GM18873 (cell line): ENCODE results near the gene SLC22A5.

Experiments
- ATAC-seq: cut with Tn5 transposase; IDR thresholded peaks from one replicate; pipeline ENCODE4 v1.9.1; 2021; ENCODE audit warnings: mild to moderate bottlenecking, moderate library complexity, moderate number of reproducible peaks; ENCODE audit not compliant: unreplicated experiment, low FRiP score

The SLC22A5 gene

GRCh38 chr5:132425009-132425937, 55.8 kb downstream of the SLC22A5 start:
- no peak for ATAC-seq

GRCh38 chr5:132425975-132426524, 56.5 kb downstream of the SLC22A5 start:
- no peak for ATAC-seq

GRCh38 chr5:132426525-132427138, 57.1 kb downstream of the SLC22A5 start:
- ATAC-seq: peak; percentile 39

- ATAC-seq: no peak
Measured at GRCh38 chr5:132427281-132428146, 58.0 kb downstream of the SLC22A5 start.

GRCh38 chr5:132428147-132428482, 58.6 kb downstream of the SLC22A5 start:
- ATAC-seq: no peak

DNA sequence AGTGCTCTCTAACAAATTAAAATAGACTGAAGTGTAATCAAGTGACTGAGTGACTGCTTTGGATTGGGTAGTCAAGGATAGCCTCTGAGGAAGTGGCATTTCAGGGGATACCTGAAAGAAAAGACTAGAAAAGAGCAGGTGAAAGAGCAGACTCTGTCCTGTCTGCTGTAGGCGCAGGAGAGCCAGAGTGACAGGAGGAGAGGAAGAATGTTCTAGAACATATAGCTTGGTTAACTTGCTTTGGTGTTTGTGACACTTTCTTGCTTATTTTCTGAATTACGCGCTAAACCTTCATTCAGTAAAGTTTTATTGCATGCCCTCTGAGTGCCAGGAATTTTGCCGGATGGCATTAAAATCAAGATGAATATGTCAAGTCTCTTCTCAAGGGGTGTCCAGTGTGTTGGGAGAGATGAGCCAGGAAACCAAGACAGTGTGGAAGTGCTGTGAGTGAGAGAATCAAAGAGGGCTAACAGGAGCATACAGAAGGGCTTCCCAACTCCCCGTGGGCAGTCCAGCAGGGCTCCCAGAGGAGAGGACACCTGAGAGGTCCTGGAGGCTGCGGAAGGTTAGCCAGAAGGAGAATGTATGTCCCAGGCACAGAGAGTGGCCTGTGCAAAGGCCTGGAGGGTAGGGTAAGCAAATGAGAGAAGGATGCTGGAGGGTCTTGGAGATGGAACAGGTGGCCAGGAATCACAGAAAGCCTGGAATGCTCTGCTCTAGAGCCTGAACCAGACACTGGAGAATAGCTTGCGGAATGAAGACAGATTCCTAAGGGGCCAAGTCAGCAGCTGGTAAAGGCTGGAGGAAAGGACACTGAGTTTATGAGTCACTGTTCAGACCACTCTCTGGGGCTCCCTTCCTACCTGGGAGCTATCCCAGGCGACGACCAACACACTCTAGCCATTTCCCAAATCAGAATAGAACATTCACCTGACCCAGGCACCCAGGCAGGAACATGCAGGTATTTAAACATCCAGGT, 59.3 kb downstream of the SLC22A5 start:
- no peak for ATAC-seq

DNA sequence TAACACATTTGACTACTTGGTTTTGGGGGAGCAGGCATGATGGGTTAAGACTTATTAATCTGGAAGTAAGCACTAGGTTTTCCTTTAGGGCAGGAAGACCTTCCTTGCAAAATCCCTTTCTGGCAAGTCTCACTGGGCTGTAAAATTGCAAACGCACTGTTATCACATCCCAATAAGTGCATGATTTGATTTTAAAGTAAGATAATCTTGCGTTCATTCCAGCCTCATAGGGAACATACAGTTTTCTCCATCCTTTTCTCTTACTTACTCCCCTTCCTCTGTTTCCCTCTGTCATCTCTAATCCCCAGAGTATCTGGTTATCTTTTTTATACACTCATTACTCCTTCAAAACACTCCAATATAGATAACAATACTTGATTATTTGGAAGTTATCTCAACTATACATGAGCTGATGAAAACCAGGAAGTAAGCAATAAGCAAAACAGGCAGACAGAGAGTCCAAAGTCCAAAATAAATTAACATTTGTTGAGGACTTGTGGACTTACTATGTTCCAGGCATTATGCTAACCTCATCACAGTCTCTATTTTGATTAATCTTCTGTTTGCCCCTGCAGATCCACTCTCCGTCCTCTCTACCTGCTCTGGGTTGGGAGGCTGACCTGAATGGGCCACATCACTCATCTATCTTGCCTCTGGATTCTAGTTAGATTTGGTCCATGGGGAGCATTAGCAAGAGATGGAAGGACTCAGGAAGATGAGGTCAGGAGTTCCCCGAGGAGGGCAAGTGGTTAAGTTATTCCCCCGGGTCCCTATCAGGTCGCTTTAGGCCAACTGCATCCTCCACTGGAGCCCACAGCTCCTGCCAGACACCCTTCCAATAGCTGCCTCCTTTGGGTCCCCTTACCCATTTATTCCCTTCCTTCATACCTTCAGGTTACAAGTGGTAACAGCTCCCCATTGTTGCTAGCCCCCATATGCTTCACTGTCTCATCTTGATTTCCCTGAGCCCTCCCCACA, 60.2 kb downstream of the SLC22A5 start:
- no peak for ATAC-seq

- no peak for ATAC-seq
Measured at GRCh38 chr5:132430746-132431145, 61.2 kb downstream of the SLC22A5 start.

DNA sequence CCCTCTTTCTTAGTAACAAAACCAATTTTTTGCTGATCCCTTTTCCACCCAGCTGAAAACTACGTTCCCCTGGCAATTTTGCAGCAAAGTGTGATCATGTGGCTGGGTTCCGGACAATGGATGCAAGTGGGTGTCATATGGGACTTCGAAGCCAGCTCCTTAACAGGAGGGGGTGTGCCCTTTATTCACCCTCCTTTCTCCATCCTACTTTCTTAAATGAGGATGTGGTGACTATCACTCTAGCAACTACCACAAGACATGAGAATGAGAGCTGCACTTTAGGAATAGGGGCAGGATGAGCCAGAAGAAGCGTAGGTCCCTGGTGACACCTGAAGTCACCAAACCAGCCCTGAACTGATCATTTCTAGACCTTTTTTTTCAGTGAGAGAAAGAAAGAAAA, 62.1 kb downstream of the SLC22A5 start:
- no peak for ATAC-seq

- no peak for ATAC-seq
Measured at GRCh38 chr5:132433141-132433540, 63.6 kb downstream of the SLC22A5 start.

DNA sequence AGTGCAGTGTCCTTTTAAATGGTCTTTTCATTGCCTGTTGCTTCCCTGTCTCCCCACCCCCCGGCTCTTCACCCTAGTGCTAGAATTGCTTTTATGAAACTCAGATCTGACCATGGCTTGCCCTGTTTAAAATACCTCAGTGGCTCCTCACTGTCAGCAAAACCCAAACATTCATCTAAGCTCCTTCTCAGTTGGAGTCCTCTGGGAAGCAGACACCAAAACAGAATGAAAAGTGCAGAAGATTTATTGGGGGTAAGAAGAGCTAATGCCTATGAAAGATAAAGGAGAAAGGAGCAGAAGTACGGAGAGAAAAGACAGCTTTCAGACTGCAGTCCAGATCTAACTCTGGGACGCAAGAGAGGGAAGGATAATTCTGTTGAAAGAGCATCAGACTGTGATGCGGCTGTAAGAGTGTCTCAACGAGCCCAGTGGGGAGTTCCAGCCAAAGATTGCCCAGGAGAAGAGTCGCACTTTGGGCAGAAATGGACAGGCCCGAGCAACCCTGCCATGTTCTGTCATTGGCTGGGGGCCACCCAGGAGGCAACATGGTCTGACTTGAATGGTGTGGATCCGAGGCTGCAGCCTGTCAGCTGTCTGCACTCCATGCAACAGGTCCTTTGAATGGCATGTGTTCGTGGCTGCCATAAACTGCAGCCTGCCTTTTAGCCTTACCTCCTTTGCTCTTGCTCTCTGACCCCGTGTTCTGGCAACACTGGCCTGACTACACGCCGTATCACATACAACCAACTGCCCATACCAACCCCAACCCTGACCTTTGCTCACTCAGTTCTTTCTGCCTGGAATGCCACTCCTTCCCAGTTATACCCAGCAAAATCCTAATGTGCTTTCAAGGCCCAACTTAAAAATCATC, 65.1 kb downstream of the SLC22A5 start:
- ATAC-seq: no peak

- ATAC-seq: no peak
Measured at GRCh38 chr5:132435447-132435846, 65.9 kb downstream of the SLC22A5 start.

GRCh38 chr5:132435886-132436285, 66.4 kb downstream of the SLC22A5 start:
- no peak for ATAC-seq

DNA sequence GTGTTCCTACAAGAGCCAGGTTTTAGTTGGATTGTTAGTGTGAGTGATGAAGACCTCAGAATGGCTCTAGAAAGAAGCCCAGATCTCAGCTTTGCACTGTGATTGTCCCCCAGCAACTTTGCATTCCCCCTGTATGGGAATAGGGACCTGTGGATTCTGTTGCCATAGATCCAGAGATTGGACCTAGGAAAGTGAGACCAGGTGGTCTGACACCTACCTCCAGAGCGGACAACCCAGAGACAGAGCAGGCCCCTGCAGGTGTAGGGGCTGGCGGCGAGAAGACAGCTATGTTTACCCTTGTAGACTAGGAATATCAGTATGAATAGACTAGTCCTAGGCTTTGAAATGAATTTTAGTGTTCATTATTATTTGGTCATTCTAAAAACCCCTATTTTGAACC, 67.4 kb downstream of the SLC22A5 start:
- no peak for ATAC-seq

GRCh38 chr5:132437604-132438266, 68.2 kb downstream of the SLC22A5 start:
- peak; percentile 54 for ATAC-seq

- peak; percentile 4 for ATAC-seq
Measured at GRCh38 chr5:132438267-132438645, 68.7 kb downstream of the SLC22A5 start.

DNA sequence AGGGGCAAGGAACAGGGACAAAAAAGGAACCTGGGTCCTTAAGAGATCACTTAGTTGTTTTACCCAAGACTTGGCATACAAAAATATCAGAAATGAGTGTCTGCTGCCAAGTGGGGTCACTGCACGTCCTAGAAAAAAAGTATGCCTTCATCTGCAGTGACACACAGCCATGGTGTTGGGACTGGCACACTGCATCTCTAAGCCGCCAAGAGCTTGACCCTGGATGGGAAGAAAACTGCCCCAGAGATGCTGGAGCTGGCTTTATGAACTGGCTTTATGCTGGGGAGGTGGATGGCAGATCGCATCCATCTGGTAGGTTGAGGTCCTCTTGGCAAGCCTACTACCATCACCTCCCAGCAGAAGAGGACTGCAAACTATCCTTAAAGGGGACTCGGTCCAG, 69.4 kb downstream of the SLC22A5 start:
- ATAC-seq: no peak
